SK-N-SH (cell line): Measurements from ENCODE around the gene CETN1. TPM values are rescaled to one million over a fixed set of nuclear protein-coding genes. Genes with fewer than 3 reads are reported as not detected.

Experiments
- CTCF ChIA-PET: fragments of 300-600, 350-600 bp; formaldehyde crosslinking; extraction: SDS; loops from one replicate; lab custom pipeline; 2021; lab: Yijun Ruan, JAX
- POLR2A ChIA-PET: fragments of 350-600 bp; sonication (Branson Sonifier 250); formaldehyde crosslinking; extraction: SDS; loops from one replicate; lab custom pipeline; 2020; ENCODE audit warnings: antibody characterized with exemption, inconsistent platforms; lab: Yijun Ruan, JAX
- DNase-seq: peaks from one replicate; pipeline ENCODE4 v3.0.0; 2012
- H2AFZ ChIP-seq: fragments of 200-600 bp; sonication (generic); 2 replicates; pipeline ENCODE4 v1.8.1; 2016; ENCODE audit warnings: antibody characterized with exemption, mild to moderate bottlenecking, low read depth
- H3F3A ChIP-seq: fragments of 200-600 bp; sonication (generic); replicated peaks from 2 replicates; pipeline ENCODE3; 2016; ENCODE audit warnings: antibody characterized with exemption, mild to moderate bottlenecking; ENCODE audit not compliant: insufficient read depth
- H3K27ac ChIP-seq, 2 experiments: fragments of 200-500 bp in 1 of 2; fragments of 200-600 bp in 1 of 2; sonication (Bioruptor generic) in 1 of 2; sonication (generic), shearing (Covaris generic) in 1 of 2; 2 replicates each; pipeline versions ENCODE4 v1.5.1 to v1.6.1; 2014 to 2016; ENCODE audit warnings: low read depth in 2 of 2, inconsistent platforms in 1 of 2, low read length in 1 of 2, mild to moderate bottlenecking in 1 of 2, mixed read lengths in 1 of 2
- H3K27me3 ChIP-seq: fragments of 200-600 bp; sonication (generic), shearing (Covaris generic); 2 replicates; pipeline ENCODE4 v1.6.1; 2016; ENCODE audit warnings: mixed run types; ENCODE audit not compliant: insufficient read depth
- H3K36me3 ChIP-seq, 2 experiments: fragments of 200-500 bp in 1 of 2; fragments of 200-600 bp in 1 of 2; sonication (Bioruptor generic) in 1 of 2; sonication (generic) in 1 of 2; replicated peaks in 1 of 2; 2 replicates each; pipeline versions ENCODE3 to v1.5.1; 2014 to 2016; ENCODE audit warnings: low read length in 1 of 2, mild to moderate bottlenecking in 1 of 2; ENCODE audit not compliant: insufficient read depth in 2 of 2, control insufficient read depth in 1 of 2
- H3K4me1 ChIP-seq, 2 experiments: fragments of 200-500 bp in 1 of 2; fragments of 200-600 bp in 1 of 2; sonication (Bioruptor generic) in 1 of 2; sonication (generic), shearing (Covaris generic) in 1 of 2; 2 replicates each; pipeline versions ENCODE4 v1.5.1 to v1.6.1; 2014 to 2016; ENCODE audit warnings: low read depth in 1 of 2, low read length in 1 of 2, mixed run types in 1 of 2; ENCODE audit not compliant: insufficient read depth in 2 of 2, control insufficient read depth in 1 of 2
- H3K4me2 ChIP-seq: fragments of 200-600 bp; sonication (generic), shearing (Covaris generic); 2 replicates; pipeline ENCODE4 v1.6.1; 2017; ENCODE audit warnings: mixed run types
- H3K4me3 ChIP-seq, 2 experiments: fragments of 200-500 bp in 1 of 2; fragments of 200-600 bp in 1 of 2; sonication (Bioruptor generic) in 1 of 2; sonication (generic), shearing (Covaris generic) in 1 of 2; 2 replicates each; pipeline versions ENCODE4 v1.5.1 to v1.8.1; 2014 to 2016; ENCODE audit warnings: low read depth in 2 of 2, inconsistent platforms in 1 of 2, low read length in 1 of 2, mild to moderate bottlenecking in 1 of 2, mixed read lengths in 1 of 2, moderate library complexity in 1 of 2
- H3K79me2 ChIP-seq: fragments of 200-600 bp; sonication (generic); 2 replicates; pipeline ENCODE4 v1.8.1; 2017; ENCODE audit warnings: mild to moderate bottlenecking; ENCODE audit not compliant: insufficient read depth
- H3K9ac ChIP-seq: fragments of 200-600 bp; sonication (generic); 2 replicates; pipeline ENCODE4 v1.6.1; 2017; ENCODE audit warnings: mixed run types
- H3K9me2 ChIP-seq: fragments of 200-600 bp; sonication (generic); 2 replicates; pipeline ENCODE4 v1.6.1; 2017; ENCODE audit warnings: mixed run types
- H3K9me3 ChIP-seq: fragments of 200-600 bp; sonication (generic); 2 replicates; pipeline ENCODE4 v1.6.1; 2017; ENCODE audit warnings: mixed run types, mild to moderate bottlenecking, moderate library complexity
- H4K20me1 ChIP-seq: fragments of 200-600 bp; sonication (generic); 2 replicates; pipeline ENCODE4 v1.6.1; 2017; ENCODE audit warnings: mild to moderate bottlenecking, mixed run types; ENCODE audit not compliant: insufficient read depth
- CHD2 ChIP-seq: fragments of 150-350 bp; IDR thresholded peaks from 2 replicates; pipeline ENCODE4 v1.6.1; 2018; ENCODE audit warnings: low read length; ENCODE audit not compliant: partially characterized antibody
- EP300 ChIP-seq, 2 experiments: IDR thresholded peaks; 2 replicates each; pipeline versions ENCODE4 v1.4.0 to v1.6.1; 2012; ENCODE audit warnings: borderline replicate concordance in 1 of 2, low read depth in 1 of 2, low read length in 1 of 2
- FOSL2 ChIP-seq: IDR thresholded peaks from 2 replicates; pipeline ENCODE4 v1.4.0; 2012; ENCODE audit warnings: low read depth, mild to moderate bottlenecking, moderate library complexity, borderline replicate concordance
- GATA2 ChIP-seq: sonication (generic); formaldehyde crosslinking; IDR thresholded peaks from 2 replicates; pipeline ENCODE4 v1.5.0; 2020; ENCODE audit warnings: mild to moderate bottlenecking, missing genetic modification reagents
- JUND ChIP-seq: IDR thresholded peaks from 2 replicates; pipeline ENCODE4 v1.4.0; 2012
- MEF2A ChIP-seq: IDR thresholded peaks from 2 replicates; pipeline ENCODE4 v1.4.0; 2012; ENCODE audit warnings: low read depth, borderline replicate concordance
- MXI1 ChIP-seq: IDR thresholded peaks from 2 replicates; pipeline ENCODE4 v1.6.1; 2012; ENCODE audit warnings: mild to moderate bottlenecking, low read depth, low read length, improper control_type of control experiment
- POLR2AphosphoS5 ChIP-seq: IDR thresholded peaks from 2 replicates; pipeline ENCODE4 v1.6.1; 2012; ENCODE audit warnings: low read depth, low read length
- RAD21 ChIP-seq: IDR thresholded peaks from 2 replicates; pipeline ENCODE4 v1.6.1; 2012; ENCODE audit warnings: mild to moderate bottlenecking, low read length
- RXRA ChIP-seq: IDR thresholded peaks from 2 replicates; pipeline ENCODE4 v1.4.0; 2012; ENCODE audit warnings: low read depth, mild to moderate bottlenecking, borderline replicate concordance
- SIN3A ChIP-seq: IDR thresholded peaks from 2 replicates; pipeline ENCODE4 v1.6.1; 2012; ENCODE audit warnings: low read depth, mild to moderate bottlenecking, low read length, moderate library complexity, borderline replicate concordance
- SMC3 ChIP-seq: IDR thresholded peaks from 2 replicates; pipeline ENCODE4 v1.6.1; 2012; ENCODE audit warnings: low read depth, low read length, improper control_type of control experiment
- TAF1 ChIP-seq: IDR thresholded peaks from 2 replicates; pipeline ENCODE4 v1.6.1; 2012; ENCODE audit warnings: low read depth, mild to moderate bottlenecking, low read length, moderate library complexity, borderline replicate concordance
- ZBTB33 ChIP-seq: IDR thresholded peaks from 2 replicates; pipeline ENCODE4 v1.4.0; 2012; ENCODE audit warnings: low read depth, borderline replicate concordance
- WGBS: methylation state at CpG from one replicate; pipeline ENCODE4 v1.1.6; 2017; ENCODE audit warnings: low lambda C conversion rate; 5-methylcytosine and 5-hydroxymethylcytosine counted together
- polyA plus RNA-seq, 3 experiments: library from polyadenylated mRNA; depleted of rRNA; stranded (reverse); fragments of >200 nt; gene quantifications; 2 replicates each; pipeline ENCODE4 v1.2.3, GENCODE V29; 2012
- TF ChIP-seq, protein P1 (sequence below): fragments of 200-600 bp; sonication (generic); IDR thresholded peaks from 2 replicates; pipeline ENCODE4 v1.6.1; 2017; ENCODE audit warnings: antibody characterized with exemption, mild to moderate bottlenecking, moderate library complexity
- TF ChIP-seq, protein P2 (sequence below): fragments of 150-350 bp; IDR thresholded peaks from 2 replicates; pipeline ENCODE4 v1.6.1; 2017; ENCODE audit warnings: antibody characterized with exemption, low read length, low read depth, borderline replicate concordance
- TF ChIP-seq, protein P3 (sequence below): fragments of 150-350 bp; IDR thresholded peaks from 2 replicates; pipeline ENCODE4 v1.6.1; 2016; ENCODE audit warnings: mild to moderate bottlenecking, low read depth, low read length

Gene CETN1
- polyA plus RNA-seq, 1 of the 3 experiments (the other 2 are of a cell fraction): not detected

DNA sequence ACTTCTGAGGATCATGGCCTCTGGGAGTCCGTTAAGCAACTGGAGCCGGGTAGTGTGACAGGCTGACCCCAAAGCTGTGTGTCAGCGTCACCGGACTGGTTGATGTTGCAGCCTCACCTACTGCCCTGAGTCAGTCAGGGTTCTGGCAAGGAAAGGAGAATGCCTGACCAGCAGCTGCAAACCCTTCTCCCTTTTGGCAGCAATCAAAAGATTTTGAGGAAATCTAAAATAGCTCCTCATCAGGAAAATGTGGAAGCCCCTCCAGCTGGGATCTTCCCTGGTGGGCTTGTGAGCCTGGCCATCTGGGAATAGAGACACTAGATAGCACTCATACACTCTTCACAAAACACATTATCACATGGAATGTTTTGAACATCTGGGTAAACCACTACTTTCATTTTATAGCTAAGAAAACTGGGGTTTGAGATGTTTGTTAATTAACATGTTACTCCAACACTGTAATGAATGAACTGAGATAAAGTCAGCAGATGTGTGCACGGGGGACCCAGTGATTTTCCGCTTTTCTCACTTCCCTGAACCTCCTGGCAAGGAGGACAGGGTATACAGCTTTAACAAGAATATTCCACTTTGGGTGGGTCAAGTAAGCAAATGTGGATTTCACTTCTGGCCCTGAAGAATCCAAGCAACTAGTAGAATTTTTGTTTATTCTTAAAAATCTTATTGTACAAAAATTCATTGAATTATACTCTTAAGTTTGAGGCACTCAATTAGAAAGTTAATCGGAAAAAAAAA lies 41.3 kb downstream of the CETN1 start (continued):
- TF ChIP-seq, protein P1, sequence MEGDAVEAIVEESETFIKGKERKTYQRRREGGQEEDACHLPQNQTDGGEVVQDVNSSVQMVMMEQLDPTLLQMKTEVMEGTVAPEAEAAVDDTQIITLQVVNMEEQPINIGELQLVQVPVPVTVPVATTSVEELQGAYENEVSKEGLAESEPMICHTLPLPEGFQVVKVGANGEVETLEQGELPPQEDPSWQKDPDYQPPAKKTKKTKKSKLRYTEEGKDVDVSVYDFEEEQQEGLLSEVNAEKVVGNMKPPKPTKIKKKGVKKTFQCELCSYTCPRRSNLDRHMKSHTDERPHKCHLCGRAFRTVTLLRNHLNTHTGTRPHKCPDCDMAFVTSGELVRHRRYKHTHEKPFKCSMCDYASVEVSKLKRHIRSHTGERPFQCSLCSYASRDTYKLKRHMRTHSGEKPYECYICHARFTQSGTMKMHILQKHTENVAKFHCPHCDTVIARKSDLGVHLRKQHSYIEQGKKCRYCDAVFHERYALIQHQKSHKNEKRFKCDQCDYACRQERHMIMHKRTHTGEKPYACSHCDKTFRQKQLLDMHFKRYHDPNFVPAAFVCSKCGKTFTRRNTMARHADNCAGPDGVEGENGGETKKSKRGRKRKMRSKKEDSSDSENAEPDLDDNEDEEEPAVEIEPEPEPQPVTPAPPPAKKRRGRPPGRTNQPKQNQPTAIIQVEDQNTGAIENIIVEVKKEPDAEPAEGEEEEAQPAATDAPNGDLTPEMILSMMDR: no peak
- TF ChIP-seq, protein P2, sequence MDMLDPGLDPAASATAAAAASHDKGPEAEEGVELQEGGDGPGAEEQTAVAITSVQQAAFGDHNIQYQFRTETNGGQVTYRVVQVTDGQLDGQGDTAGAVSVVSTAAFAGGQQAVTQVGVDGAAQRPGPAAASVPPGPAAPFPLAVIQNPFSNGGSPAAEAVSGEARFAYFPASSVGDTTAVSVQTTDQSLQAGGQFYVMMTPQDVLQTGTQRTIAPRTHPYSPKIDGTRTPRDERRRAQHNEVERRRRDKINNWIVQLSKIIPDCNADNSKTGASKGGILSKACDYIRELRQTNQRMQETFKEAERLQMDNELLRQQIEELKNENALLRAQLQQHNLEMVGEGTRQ: no peak
- TF ChIP-seq MXI1 (no peak), FOSL2 (no peak), EP300 (IDR thresholded peaks at IDR 0.05; ENCODE audit: borderline replicate concordance in 1 of 2, low read depth in 1 of 2, low read length in 1 of 2) (no peak), SMC3 (no peak), MEF2A (no peak), RXRA (no peak), SIN3A (no peak), ZBTB33 (no peak)

DNA sequence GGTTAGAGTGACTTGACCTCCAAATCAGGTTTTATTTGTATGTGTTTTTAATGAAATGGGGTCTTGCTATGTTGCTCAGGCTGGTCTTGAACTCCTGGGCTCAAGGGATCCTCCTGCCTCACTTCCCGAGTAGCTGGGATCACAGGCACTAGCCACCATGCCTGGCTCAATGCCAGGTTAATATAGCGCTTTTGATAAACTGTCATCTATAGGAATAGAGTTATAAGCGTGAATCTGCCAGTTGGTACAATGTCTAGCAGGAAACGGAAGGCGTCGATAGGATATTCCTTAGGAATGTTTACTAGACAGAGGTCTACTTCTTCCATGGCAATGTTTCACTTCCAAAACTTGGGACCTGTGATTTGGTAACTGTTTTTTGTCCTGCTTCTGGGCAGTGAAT lies 42.1 kb downstream of the CETN1 start:
- no peaks in the 10 kb centered on the region for H3K9me3 ChIP-seq
- H3K9me2 ChIP-seq: no peaks in the 10 kb centered on the region
- H3K36me3 ChIP-seq: no peaks in the 10 kb centered on the region
- 59% methylated on average over 6 of the region's 6 CpGs for WGBS
- no peak for DNase-seq
- no peak overlapping the region for H2AFZ ChIP-seq
- no peaks in the 10 kb centered on the region for H3F3A ChIP-seq
- POLR2A ChIA-PET: no interaction called here
- H4K20me1 ChIP-seq: no peaks in the 10 kb centered on the region
- CTCF ChIA-PET: interaction anchor here (2.1 to 6.2 kb wide), 5 partner anchors 8 to 336 kb away, joined by 5 to 149 read pairs (median 15); no protein-coding TSS in a partner anchor
- TF ChIP-seq, protein P3, sequence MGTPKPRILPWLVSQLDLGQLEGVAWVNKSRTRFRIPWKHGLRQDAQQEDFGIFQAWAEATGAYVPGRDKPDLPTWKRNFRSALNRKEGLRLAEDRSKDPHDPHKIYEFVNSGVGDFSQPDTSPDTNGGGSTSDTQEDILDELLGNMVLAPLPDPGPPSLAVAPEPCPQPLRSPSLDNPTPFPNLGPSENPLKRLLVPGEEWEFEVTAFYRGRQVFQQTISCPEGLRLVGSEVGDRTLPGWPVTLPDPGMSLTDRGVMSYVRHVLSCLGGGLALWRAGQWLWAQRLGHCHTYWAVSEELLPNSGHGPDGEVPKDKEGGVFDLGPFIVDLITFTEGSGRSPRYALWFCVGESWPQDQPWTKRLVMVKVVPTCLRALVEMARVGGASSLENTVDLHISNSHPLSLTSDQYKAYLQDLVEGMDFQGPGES: no peak
- no peak for TF ChIP-seq POLR2AphosphoS5
- TF ChIP-seq EP300 (IDR thresholded peaks at IDR 0.05; ENCODE audit: borderline replicate concordance in 1 of 2, low read depth in 1 of 2, low read length in 1 of 2): no peak
- no peak for TF ChIP-seq MEF2A
- TF ChIP-seq GATA2 (CRISPR knock-in tag): no peak
- TF ChIP-seq, protein P1: no peak
- TF ChIP-seq SIN3A: no peak
- TF ChIP-seq CHD2: no peak
- no peak for TF ChIP-seq TAF1
- no peak for TF ChIP-seq JUND
- no peak for TF ChIP-seq RAD21
- no peak overlapping the region for H3K4me2 ChIP-seq
- H3K27ac ChIP-seq: no peak overlapping the region
- no peak overlapping the region for H3K4me3 ChIP-seq
- no peaks in the 10 kb centered on the region; a peak in 1 of 4 replicates for H3K4me1 ChIP-seq
- peaks cover 31% of the 10 kb centered on the region; the same call in 1 of the 2 replicates for H3K27me3 ChIP-seq
- H3K79me2 ChIP-seq: no peaks in the 10 kb centered on the region
- no peak overlapping the region for H3K9ac ChIP-seq
